ENCODE results near the gene CD209.

GRCh38 chr19:7746903-7747884 lies at the start of gene CD209:
- TF ChIP-seq FOS (IDR thresholded peaks at IDR 0.05; ENCODE audit: borderline replicate concordance, insufficient read depth, low read length) (no peak), CTCF (IDR thresholded peaks at IDR 0.05; ENCODE audit: extremely low read depth in 1 of 2, insufficient read depth in 1 of 2, low read depth in 1 of 2, low read length in 2 of 2) (no peak), POLR2A (IDR thresholded peaks at IDR 0.05; ENCODE audit: low read depth, low read length) (no peak), EZH2 (IDR thresholded peaks at IDR 0.05; ENCODE audit: borderline replicate concordance, low read depth, low read length, severe bottlenecking) (no peak)

All from endothelial cell of umbilical vein (primary cell).